ENCODE results near the gene HDAC4.

The HDAC4 gene

DNA sequence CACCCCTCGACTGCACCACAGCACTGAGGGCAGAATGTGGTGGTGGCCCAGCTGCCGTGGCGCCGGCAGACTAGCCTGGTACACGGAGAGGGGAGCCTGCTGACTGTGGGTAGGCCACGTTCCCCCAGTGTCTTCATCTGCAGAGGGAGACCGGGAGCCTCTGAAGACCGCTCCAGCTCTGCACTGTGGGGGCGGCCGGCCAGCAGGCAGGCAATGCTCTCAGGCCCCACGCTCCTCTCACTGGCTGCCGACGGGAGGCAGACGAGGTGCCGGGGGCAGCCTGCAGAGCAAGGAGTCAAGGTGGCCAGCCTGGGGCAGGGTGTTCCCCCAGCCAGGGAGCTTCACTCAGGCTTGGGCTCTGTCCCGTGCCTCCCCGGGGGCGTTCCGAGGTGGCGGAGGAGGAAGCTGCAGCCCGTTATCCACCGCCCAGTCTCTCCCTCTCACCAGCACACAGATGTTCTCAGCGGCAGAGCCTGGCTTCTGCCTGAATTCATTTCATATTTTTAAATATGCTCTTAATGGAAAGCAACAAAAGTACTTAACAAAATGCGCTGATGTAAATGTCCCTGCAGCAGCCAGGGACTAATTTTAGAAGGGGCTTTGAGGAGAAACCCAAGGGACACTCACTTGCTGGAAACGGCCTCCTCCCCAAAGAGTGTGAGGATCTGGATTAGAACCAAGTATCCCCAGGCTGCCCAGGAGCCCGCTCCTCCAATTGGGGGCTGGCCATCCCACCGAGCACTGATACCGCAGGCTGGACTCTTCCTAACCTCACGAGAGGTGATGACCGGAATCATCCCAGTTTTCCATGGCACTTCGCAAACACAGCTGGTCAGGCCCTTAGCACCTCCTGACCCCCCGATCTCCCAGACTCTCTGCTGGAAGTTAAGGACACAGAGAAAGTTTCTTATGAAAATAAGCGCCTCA, 87.8 kb downstream of the HDAC4 start:
- TF ChIP-seq, protein P1, sequence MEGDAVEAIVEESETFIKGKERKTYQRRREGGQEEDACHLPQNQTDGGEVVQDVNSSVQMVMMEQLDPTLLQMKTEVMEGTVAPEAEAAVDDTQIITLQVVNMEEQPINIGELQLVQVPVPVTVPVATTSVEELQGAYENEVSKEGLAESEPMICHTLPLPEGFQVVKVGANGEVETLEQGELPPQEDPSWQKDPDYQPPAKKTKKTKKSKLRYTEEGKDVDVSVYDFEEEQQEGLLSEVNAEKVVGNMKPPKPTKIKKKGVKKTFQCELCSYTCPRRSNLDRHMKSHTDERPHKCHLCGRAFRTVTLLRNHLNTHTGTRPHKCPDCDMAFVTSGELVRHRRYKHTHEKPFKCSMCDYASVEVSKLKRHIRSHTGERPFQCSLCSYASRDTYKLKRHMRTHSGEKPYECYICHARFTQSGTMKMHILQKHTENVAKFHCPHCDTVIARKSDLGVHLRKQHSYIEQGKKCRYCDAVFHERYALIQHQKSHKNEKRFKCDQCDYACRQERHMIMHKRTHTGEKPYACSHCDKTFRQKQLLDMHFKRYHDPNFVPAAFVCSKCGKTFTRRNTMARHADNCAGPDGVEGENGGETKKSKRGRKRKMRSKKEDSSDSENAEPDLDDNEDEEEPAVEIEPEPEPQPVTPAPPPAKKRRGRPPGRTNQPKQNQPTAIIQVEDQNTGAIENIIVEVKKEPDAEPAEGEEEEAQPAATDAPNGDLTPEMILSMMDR (IDR thresholded peaks at IDR 0.05; ENCODE audit: insufficient read depth, low read depth, low read length, missing control alignments): no peak
- DNase-seq (ENCODE audit: low read depth): no peak
- no peak overlapping the region for H3K4me3 ChIP-seq (ENCODE audit: low read depth, low read length)

DNA sequence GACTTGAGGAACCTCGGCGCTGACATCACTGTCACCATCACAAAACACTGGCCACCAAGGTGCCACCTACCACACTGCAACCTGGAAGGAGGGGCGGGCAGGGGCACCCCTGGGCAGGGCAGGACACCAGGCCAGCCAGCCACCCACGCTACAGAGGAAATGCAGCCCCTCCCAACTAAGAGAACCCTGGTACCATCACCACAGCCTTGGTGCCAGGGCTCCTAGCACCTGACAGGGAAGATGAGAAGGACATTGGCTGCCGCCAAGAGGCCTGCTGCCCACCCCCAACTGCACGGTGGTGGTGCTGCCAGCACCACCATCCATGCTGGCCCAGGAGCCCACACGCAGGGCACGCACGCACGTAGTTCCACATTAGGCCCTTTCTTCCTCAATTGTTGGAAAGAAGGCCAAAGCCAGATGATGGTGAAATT, 88.7 kb downstream of the HDAC4 start:
- H3K4me3 ChIP-seq (ENCODE audit: low read depth, low read length): no peak overlapping the region
- TF ChIP-seq, protein P1 (IDR thresholded peaks at IDR 0.05; ENCODE audit: insufficient read depth, low read depth, low read length, missing control alignments): no peak
- no peak for DNase-seq (ENCODE audit: low read depth)

DNA sequence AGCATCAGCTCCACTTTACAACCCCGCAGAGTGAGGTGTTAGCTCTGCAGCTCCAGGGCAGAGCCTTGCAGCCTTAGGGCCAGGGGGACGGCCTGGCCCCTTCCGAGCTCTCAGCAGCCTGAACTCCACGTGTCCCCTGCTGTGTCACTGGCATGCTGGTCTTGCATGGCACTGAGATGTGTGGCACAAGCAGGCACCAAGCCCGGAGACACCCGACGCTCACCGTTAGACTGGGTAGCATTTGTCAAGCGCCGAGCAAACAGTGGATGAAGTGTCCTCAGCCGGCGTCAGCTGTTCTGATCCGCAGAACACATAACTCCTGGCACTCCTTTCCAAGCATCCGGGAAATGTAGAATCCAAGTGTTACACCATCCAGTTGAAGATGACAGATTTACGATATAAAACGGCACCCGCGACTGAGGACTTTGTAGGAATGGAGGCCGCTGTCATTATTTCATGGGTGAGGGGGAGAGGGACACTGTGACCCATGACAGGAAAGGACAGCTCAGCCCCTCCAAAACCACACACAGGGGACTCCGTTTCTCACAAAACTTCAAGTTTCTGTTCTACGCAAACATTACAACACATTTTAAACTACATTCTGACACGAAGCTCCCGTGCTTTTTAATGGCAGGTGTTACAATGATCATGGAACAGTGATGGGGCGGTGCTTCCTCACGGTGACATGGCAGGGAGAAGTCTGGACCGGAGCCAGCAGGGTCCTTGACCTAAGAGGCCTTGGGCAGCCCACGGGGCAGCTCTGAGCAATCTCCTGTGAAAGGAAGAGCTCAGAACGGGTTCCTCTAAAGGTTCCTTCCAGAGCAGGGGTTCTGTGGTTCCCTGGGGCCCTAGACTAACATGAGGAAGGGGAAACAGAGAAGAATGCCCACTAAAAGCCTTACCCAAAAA, 89.4 kb downstream of the HDAC4 start:
- no peak for DNase-seq (ENCODE audit: low read depth)
- H3K4me3 ChIP-seq (ENCODE audit: low read depth, low read length): no peak overlapping the region
- TF ChIP-seq, protein P1 (IDR thresholded peaks at IDR 0.05; ENCODE audit: insufficient read depth, low read depth, low read length, missing control alignments): no peak

DNA sequence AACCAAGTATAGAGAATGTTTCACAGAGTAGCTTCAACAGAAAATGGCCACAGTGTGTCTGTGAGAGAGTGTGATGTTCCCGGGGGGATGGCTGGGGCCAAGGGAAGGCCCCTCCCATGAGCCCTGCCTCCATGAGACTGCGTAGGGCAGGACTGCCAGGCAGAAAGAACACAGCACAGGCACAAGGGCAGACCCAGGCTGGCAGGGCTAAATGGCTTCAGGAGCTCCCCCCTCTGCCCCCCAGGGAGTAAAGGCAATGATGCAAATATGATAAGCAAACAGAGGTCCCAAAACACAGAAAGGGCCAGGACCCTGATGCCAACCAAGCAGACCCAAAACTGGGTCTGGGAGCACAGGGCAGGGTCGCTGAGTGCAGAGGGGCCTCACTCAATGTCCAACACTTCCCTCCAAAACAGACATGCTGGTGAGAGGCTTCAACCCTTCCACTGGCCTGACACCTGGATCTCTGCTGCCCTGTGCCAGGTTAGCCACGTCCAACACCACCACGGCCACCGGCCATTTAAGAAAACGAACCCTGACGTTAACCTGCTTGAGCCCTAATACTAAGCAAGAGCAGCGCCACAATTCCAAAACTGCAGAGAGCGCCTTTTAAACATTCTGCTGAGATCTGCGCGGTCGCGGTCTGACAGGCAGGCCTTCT, 90.3 kb downstream of the HDAC4 start:
- DNase-seq (ENCODE audit: low read depth): no peak
- no peak overlapping the region for H3K4me3 ChIP-seq (ENCODE audit: low read depth, low read length)
- TF ChIP-seq, protein P1 (IDR thresholded peaks at IDR 0.05; ENCODE audit: insufficient read depth, low read depth, low read length, missing control alignments): no peak

DNA sequence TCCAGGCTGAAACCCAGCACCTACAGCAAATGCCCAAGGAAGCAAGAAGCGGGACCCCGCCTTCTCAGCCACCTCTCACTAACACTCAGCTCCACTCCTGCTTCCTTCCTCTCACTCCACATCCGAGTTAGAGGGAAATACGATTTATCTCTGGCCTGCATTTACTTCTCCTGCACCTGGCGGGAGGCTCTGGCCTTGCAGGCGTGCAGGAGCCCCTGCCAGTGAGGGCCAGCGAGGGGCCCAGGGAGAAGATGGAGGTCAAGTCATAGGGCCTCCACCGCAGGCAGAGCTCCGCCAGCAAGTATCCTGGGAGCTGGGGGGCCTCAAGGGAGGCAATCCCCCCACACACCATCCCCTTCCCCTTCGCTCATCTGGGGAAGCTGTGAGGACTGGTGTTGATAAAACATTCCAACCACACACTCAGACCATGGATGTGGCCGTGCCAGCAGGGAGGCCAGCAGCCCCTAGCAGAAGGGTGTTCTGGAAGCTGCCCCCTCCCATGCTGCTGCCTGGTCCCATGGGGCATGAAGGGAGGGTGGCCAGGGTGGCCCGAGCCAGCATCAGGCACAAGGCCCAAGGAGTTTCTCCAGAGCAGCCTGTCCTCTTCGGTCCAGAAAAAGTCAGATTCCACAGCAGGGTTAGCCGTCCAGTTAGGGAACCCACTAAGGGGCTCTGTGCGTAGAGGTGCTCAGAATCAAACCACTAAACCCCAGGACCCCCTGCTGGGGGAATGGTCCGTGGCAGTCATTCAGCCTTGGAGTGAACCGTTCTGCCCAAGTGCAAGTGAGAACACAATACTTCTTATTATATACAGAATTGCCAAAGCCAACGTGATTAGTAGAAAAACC, 91.2 kb downstream of the HDAC4 start:
- TF ChIP-seq, protein P1 (IDR thresholded peaks at IDR 0.05; ENCODE audit: insufficient read depth, low read depth, low read length, missing control alignments): no peak
- no peak overlapping the region for H3K4me3 ChIP-seq (ENCODE audit: low read depth, low read length)
- DNase-seq (ENCODE audit: low read depth): no peak

All from GM12865 (cell line).